ENCODE measurements around the gene SPATA9.
"Not testable (repeated sequence)": the region's sequence is repeated elsewhere in the genome, so short reads cannot be mapped to it uniquely, and the experiment has no call there.

- TF ChIP-seq CTCF (IDR thresholded peaks at IDR 0.05; ENCODE audit: borderline replicate concordance, extremely low read depth, low read length, poor library complexity, severe bottlenecking); EZH2 (IDR thresholded peaks at IDR 0.05; ENCODE audit: borderline replicate concordance, low read depth, low read length, severe bottlenecking): not testable (repeated sequence)
These were observed 49.8 kb downstream of the SPATA9 start for GRCh38 chr5:95632942-95633341.

Measured in DND-41 (cell line).